HepG2 (cell line): ENCODE measurements around the gene APBB2. TPM values are rescaled to one million over a fixed set of nuclear protein-coding genes. Genes with fewer than 3 reads are reported as not detected.

Experiments used
- ATAC-seq: fragments of 200-7000 bp; cut with Tn5 transposase; 3 replicates; pipeline ENCODE4 v1.9.1; 2020; ENCODE audit warnings: mild to moderate bottlenecking, moderate library complexity
- BruUV-seq: library from RNA; stranded (reverse); fragments of 400-500 nt; replicated peaks from 2 replicates; lab custom pipeline; 2021; lab: Mats Ljungman, UMichigan
- CTCF ChIA-PET: fragments of 300-600 bp; formaldehyde crosslinking; extraction: SDS; loops from one replicate; lab custom pipeline; 2021; ENCODE audit warnings: low total read pairs, inconsistent platforms, low intra/inter-chr PET ratio; lab: Yijun Ruan, JAX
- POLR2A ChIA-PET: fragments of 350-600 bp; sonication (Branson Sonifier 250); formaldehyde crosslinking; loops from one replicate; lab custom pipeline; 2020; ENCODE audit warnings: antibody characterized with exemption, inconsistent platforms; lab: Yijun Ruan, JAX
- DNase-seq: peaks from one replicate; pipeline ENCODE4 v3.0.0-alpha.2; 2015; ENCODE audit warnings: low spot score
- FAIRE-seq: peaks from 3 replicates; lab custom pipeline; 2011; peaks lifted over from hg19 to GRCh38; lab: Jason Lieb, UNC
- H2AFZ ChIP-seq: one replicate; pipeline ENCODE4 v1.6.1; 2011; ENCODE audit warnings: low read length, inconsistent platforms
- H3K27ac ChIP-seq: fragments of 300-600 bp; 3 replicates; pipeline ENCODE4 v1.8.0; 2011; ENCODE audit warnings: mixed run types, mild to moderate bottlenecking, mixed read lengths, low read length, inconsistent platforms; ENCODE audit not compliant: insufficient read depth; ENCODE audit errors: extremely low read length
- H3K27me3 ChIP-seq, 2 experiments: fragments of 200-600 bp in 1 of 2; 2 replicates in 1 of 2; 3 replicates in 1 of 2; pipeline versions ENCODE4 v1.6.0 to v1.8.0; 2011; ENCODE audit warnings: low read length in 2 of 2, mild to moderate bottlenecking in 2 of 2, moderate library complexity in 2 of 2, inconsistent platforms in 1 of 2; ENCODE audit not compliant: insufficient read depth in 2 of 2, control insufficient read depth in 1 of 2
- H3K36me3 ChIP-seq, 2 experiments: fragments of 200-600 bp in 1 of 2; replicated peaks in 1 of 2; 2 replicates in 1 of 2; 3 replicates in 1 of 2; pipeline versions ENCODE4 v1.5.1 to v1.8.0; 2011; ENCODE audit warnings: low read length in 2 of 2, inconsistent platforms in 1 of 2; ENCODE audit not compliant: insufficient read depth in 2 of 2, control insufficient read depth in 1 of 2
- H3K4me1 ChIP-seq: 2 replicates; pipeline ENCODE4 v1.5.1; 2012; ENCODE audit warnings: low read length, inconsistent platforms; ENCODE audit not compliant: insufficient read depth
- H3K4me2 ChIP-seq: 2 replicates; pipeline ENCODE4 v1.6.0; 2011; ENCODE audit warnings: low read depth, low read length, inconsistent platforms
- H3K4me3 ChIP-seq, 3 experiments: fragments of 200-600 bp in 1 of 3; sonication (generic), shearing (Covaris generic) in 1 of 3; replicated peaks in 1 of 3; 2 replicates each; pipeline ENCODE4 v1.5.1; 2011 to 2016; ENCODE audit warnings: low read length in 3 of 3, inconsistent platforms in 2 of 3, low read depth in 2 of 3, mild to moderate bottlenecking in 2 of 3, control low read depth in 1 of 3, mixed read lengths in 1 of 3; ENCODE audit not compliant: insufficient read depth in 1 of 3
- H3K79me2 ChIP-seq: one replicate; pipeline ENCODE4 v1.6.1; 2011; ENCODE audit warnings: low read length, inconsistent platforms; ENCODE audit not compliant: insufficient read depth
- H3K9ac ChIP-seq: 2 replicates; pipeline ENCODE4 v1.6.0; 2011; ENCODE audit warnings: mild to moderate bottlenecking, low read depth, low read length, inconsistent platforms; ENCODE audit not compliant: insufficient read depth
- H3K9me3 ChIP-seq: 2 replicates; pipeline ENCODE4 v1.5.1; 2012; ENCODE audit warnings: mild to moderate bottlenecking, low read length
- H4K20me1 ChIP-seq: 2 replicates; pipeline ENCODE4 v1.6.0; 2011; ENCODE audit warnings: inconsistent platforms, mild to moderate bottlenecking, low read length, moderate library complexity; ENCODE audit not compliant: insufficient read depth
- HCFC1 ChIP-seq: fragments of 150-350 bp; IDR thresholded peaks from 2 replicates; pipeline ENCODE4 v1.6.1; 2014; ENCODE audit warnings: low read depth, low read length
- HHEX ChIP-seq: IDR thresholded peaks from 2 replicates; pipeline ENCODE4 v1.6.1; 2016; ENCODE audit warnings: control low read depth
- ISX ChIP-seq: sonication (generic); formaldehyde crosslinking; conservative IDR thresholded peaks from 2 replicates; pipeline ENCODE4 v1.5.0; 2020; ENCODE audit warnings: missing genetic modification reagents
- MTA3 ChIP-seq: sonication (generic); formaldehyde crosslinking; IDR thresholded peaks from 2 replicates; pipeline ENCODE4 v1.4.0; 2020; ENCODE audit warnings: missing genetic modification reagents
- NR1H2 ChIP-seq: sonication (generic); formaldehyde crosslinking; IDR thresholded peaks from 2 replicates; pipeline ENCODE4 v1.8.1; 2022; ENCODE audit warnings: low read depth, missing genetic modification reagents, borderline replicate concordance
- SOX5 ChIP-seq: IDR thresholded peaks from 2 replicates; pipeline ENCODE4 v1.6.1; 2016; ENCODE audit warnings: borderline replicate concordance
- TAF15 ChIP-seq: fragments of 200-400 bp; formaldehyde crosslinking; IDR thresholded peaks from one replicate; pipeline ENCODE4 v1.6.1; 2018; ENCODE audit warnings: mild to moderate bottlenecking, low read depth, low read length; ENCODE audit not compliant: poor library complexity, severe bottlenecking
- ZBTB7B ChIP-seq: sonication (generic); formaldehyde crosslinking; IDR thresholded peaks from 2 replicates; pipeline ENCODE4 v1.4.0; 2020; ENCODE audit warnings: missing genetic modification reagents
- ZKSCAN8 ChIP-seq: IDR thresholded peaks from 2 replicates; pipeline ENCODE4 v1.6.1; 2016; ENCODE audit warnings: borderline replicate concordance, missing genetic modification reagents, missing compliant biosample characterization
- ZMYM3 ChIP-seq: sonication (generic); formaldehyde crosslinking; IDR thresholded peaks from 2 replicates; pipeline ENCODE4 v1.5.1; 2020; ENCODE audit warnings: mild to moderate bottlenecking, missing genetic modification reagents
- ZNF276 ChIP-seq: sonication (generic); formaldehyde crosslinking; IDR thresholded peaks from 2 replicates; pipeline ENCODE4 v1.4.0; 2020; ENCODE audit warnings: mild to moderate bottlenecking, low read depth, missing genetic modification reagents
- ZNF343 ChIP-seq: sonication (generic); formaldehyde crosslinking; IDR thresholded peaks from 2 replicates; pipeline ENCODE4 v1.4.0; 2020; ENCODE audit warnings: mild to moderate bottlenecking, missing genetic modification reagents
- WGBS: methylation state at CpG from one replicate; pipeline ENCODE4 v1.1.6; 2017; ENCODE audit warnings: low lambda C conversion rate; 5-methylcytosine and 5-hydroxymethylcytosine counted together
- in situ Hi-C: cut with HindIII; loops from 2 replicates; pipeline ENCODE4 v1.10.0; 2017; ENCODE audit warnings: low pct_unique_long_range_greater_than_20kb; ENCODE audit not compliant: extremely low pct_ligation_motif_present
- intact Hi-C: fragments of 100-400 bp; cut with micrococcal nuclease; formaldehyde crosslinking; loops from one replicate; pipeline ENCODE4 v1.10.0; 2022; ENCODE audit not compliant: unreplicated experiment
- polyA plus RNA-seq, 8 experiments: library from polyadenylated mRNA; depleted of rRNA in 3 of 8; stranded (reverse) in 7 of 8; unstranded in 1 of 8; fragments of >200 nt; fragmentation: Illumina TruSeq in 4 of 8; extraction: Trizol in 4 of 8; gene quantifications; 2 replicates each; pipeline versions ENCODE4 v1.2.1 to v1.2.3, GENCODE V29; 2011 to 2016; ENCODE audit warnings: low read depth in 4 of 8, missing spikeins in 1 of 8, mixed read lengths in 1 of 8; ENCODE audit not compliant: insufficient read depth in 1 of 8
- total RNA-seq, 5 experiments: library from RNA; depleted of rRNA; stranded (reverse); fragments of >200 nt; fragmentation: Illumina TruSeq; extraction: Trizol; gene quantifications; 2 replicates each; pipeline ENCODE4 v1.2.3, GENCODE V29; 2016; ENCODE audit warnings: low read depth in 1 of 5

APBB2 gene
- total and polyA plus RNA-seq, 2 of the 13 experiments (the other 11 are each of a cell fraction or from before 2014, with no cell fraction given), result 11.7 to 17.0 TPM

- Histone ChIP-seq H2AFZ (no peak overlapping the region), H3K9me3 (no peaks in the 10 kb centered on the region), H4K20me1 (no peaks in the 10 kb centered on the region), H3K79me2 (no peaks in the 10 kb centered on the region), H3K27me3 (no peaks in the 10 kb centered on the region), H3K27ac (no peak overlapping the region)
- ChIA-PET CTCF (no interaction called here), POLR2A (no interaction called here)
- BruUV-seq, result no TSS peak
- in situ Hi-C loops (no loop called here), intact Hi-C loops (no loop called here)
- no peak for ATAC-seq
- 93% methylated on average over 4 of the region's 4 CpGs for WGBS
- DNase-seq, result no peak
- no peak for TF ChIP-seq TAF15
- TF ChIP-seq NR1H2 (CRISPR knock-in tag), result no peak
- no peak for TF ChIP-seq ZNF343 (CRISPR knock-in tag)
- no peak for TF ChIP-seq HCFC1
- no peak for TF ChIP-seq SOX5 (CRISPR knock-in tag)
- no peak for TF ChIP-seq HHEX (CRISPR knock-in tag)
- no peak for TF ChIP-seq ZMYM3 (CRISPR knock-in tag)
- TF ChIP-seq ZBTB7B (CRISPR knock-in tag), result no peak
- TF ChIP-seq MTA3 (CRISPR knock-in tag), result no peak
- TF ChIP-seq, all 625 proteins: peak for 0
- H3K4me1 ChIP-seq, result no peaks in the 10 kb centered on the region
- no peak overlapping the region for H3K9ac ChIP-seq
- 0 out of 5 replicates have a peak, but pooled peaks cover 0 to 2% of the 10 kb centered on the region in 2 experiments for H3K36me3 ChIP-seq
- FAIRE-seq, result no peak
- H3K4me3 ChIP-seq, result no peak overlapping the region
- no peak overlapping the region for H3K4me2 ChIP-seq
Measured at GRCh38 chr4:40864531-40864930, 349.8 kb downstream of the APBB2 start.

- no peaks in the 10 kb centered on the region for H4K20me1 ChIP-seq
- BruUV-seq, result no TSS peak
Measured at GRCh38 chr4:40858962-40859361, 355.4 kb downstream of the APBB2 start.

More at GRCh38 chr4:40858962-40859361, 355.4 kb downstream of the APBB2 start:
- H3K36me3 ChIP-seq, result peaks cover 0 to 2% of the 10 kb centered on the region in 2 experiments; a peak in 1 of 5 replicates
- no peak for ATAC-seq
- FAIRE-seq, result no peak
- H3K4me2 ChIP-seq, result no peak overlapping the region
- no peak overlapping the region for H2AFZ ChIP-seq
- H3K4me3 ChIP-seq, result no peak overlapping the region
- no peaks in the 10 kb centered on the region for H3K27me3 ChIP-seq
- no peak for DNase-seq
- in situ Hi-C loops, result no loop called here
- H3K4me1 ChIP-seq, result no peaks in the 10 kb centered on the region
- no peaks in the 10 kb centered on the region for H3K79me2 ChIP-seq
- POLR2A ChIA-PET, result no interaction called here
- WGBS, result 97% methylated on average over 2 of the region's 2 CpGs
- TF ChIP-seq ZNF276 (CRISPR knock-in tag) (no peak), ZKSCAN8 (CRISPR knock-in tag) (no peak), ISX (no peak)
- TF ChIP-seq, all 625 proteins: peak for 0
- Histone ChIP-seq H3K9ac (no peak overlapping the region), H3K9me3 (no peaks in the 10 kb centered on the region), H3K27ac (no peak overlapping the region)
- intact Hi-C loops, result no loop called here
- CTCF ChIA-PET, result no interaction called here
